ENCODE results near the gene PLXDC2. TPM values are rescaled to one million over a fixed set of nuclear protein-coding genes. Genes with fewer than 3 reads are reported as not detected.
"Not testable (repeated sequence)": the region's sequence is repeated elsewhere in the genome, so short reads cannot be mapped to it uniquely, and the experiment has no call there.

The PLXDC2 gene
- total and polyA plus RNA-seq, 7 donors = 1.8 to 44.6 (median 18.2) TPM

GRCh38 chr10:20040012-20040411 lies 223.8 kb downstream of the PLXDC2 start:
- H3K27me3 ChIP-seq = no peaks in the 10 kb centered on the region
- no peaks in the 10 kb centered on the region for H3K36me3 ChIP-seq
- no peak for DNase-seq
- H3K9me3 ChIP-seq = no peaks in the 10 kb centered on the region
- no peaks in the 10 kb centered on the region for H3K4me1 ChIP-seq
- H3K4me3 ChIP-seq = no peak overlapping the region
- H3K27ac ChIP-seq = no peak overlapping the region
- WGBS, 2 donors = 90 to 91% methylated on average over 6 of the region's 6 CpGs
- TF ChIP-seq POLR2A (IDR thresholded peaks at IDR 0.05) (no peak), EP300 (IDR thresholded peaks at IDR 0.05) (no peak), POLR2AphosphoS5 (IDR thresholded peaks at IDR 0.05) (no peak)
- TF ChIP-seq, protein P1, sequence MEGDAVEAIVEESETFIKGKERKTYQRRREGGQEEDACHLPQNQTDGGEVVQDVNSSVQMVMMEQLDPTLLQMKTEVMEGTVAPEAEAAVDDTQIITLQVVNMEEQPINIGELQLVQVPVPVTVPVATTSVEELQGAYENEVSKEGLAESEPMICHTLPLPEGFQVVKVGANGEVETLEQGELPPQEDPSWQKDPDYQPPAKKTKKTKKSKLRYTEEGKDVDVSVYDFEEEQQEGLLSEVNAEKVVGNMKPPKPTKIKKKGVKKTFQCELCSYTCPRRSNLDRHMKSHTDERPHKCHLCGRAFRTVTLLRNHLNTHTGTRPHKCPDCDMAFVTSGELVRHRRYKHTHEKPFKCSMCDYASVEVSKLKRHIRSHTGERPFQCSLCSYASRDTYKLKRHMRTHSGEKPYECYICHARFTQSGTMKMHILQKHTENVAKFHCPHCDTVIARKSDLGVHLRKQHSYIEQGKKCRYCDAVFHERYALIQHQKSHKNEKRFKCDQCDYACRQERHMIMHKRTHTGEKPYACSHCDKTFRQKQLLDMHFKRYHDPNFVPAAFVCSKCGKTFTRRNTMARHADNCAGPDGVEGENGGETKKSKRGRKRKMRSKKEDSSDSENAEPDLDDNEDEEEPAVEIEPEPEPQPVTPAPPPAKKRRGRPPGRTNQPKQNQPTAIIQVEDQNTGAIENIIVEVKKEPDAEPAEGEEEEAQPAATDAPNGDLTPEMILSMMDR (IDR thresholded peaks at IDR 0.05) = no peak
- intact Hi-C loops (cut with DNase I) = no loop called here

DNA sequence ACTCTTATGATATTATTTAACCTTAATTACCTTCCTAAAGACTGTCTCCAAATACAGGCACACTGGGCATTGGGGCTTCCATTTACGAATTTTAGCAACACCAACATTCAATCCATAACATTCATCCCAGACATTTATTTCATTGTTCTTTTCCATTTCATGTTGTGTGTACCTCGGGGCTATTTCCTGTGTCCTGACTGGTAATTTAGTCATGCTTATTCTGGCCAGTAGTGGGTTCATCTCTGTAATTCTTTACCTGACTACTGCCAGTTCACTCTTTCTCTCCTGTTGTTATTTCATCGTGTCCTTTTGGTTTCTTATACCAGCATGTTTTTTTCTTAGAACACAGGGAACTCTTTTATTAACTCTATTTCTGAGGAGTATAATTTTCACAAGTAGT lies 225.7 kb downstream of the PLXDC2 start:
- no peaks in the 10 kb centered on the region for H3K36me3 ChIP-seq

GRCh38 chr10:20045100-20045499 lies 228.9 kb downstream of the PLXDC2 start:
- H3K4me1 ChIP-seq; H3K27me3 ChIP-seq; H3K9me3 ChIP-seq; intact Hi-C loops (cut with DNase I); H3K27ac ChIP-seq; DNase-seq; H3K4me3 ChIP-seq; H3K36me3 ChIP-seq: not testable (repeated sequence)
- 87 to 97% methylated on average over 5 of the region's 5 CpGs for WGBS, 2 donors

More for the DNA sequence above, 225.7 kb downstream of the PLXDC2 start:
- no peaks in the 10 kb centered on the region for H3K4me1 ChIP-seq
- intact Hi-C loops (cut with DNase I) = no loop called here
- no peak for DNase-seq
- WGBS, 2 donors = 82 to 83% methylated on average over 3 of the region's 3 CpGs
- H3K27me3 ChIP-seq = no peaks in the 10 kb centered on the region
- no peak overlapping the region for H3K4me3 ChIP-seq
- no peak overlapping the region for H3K27ac ChIP-seq
- no peaks in the 10 kb centered on the region for H3K9me3 ChIP-seq
- TF ChIP-seq, protein P1 (IDR thresholded peaks at IDR 0.05) = no peak
- no peak for TF ChIP-seq EP300 (IDR thresholded peaks at IDR 0.05)
- TF ChIP-seq POLR2AphosphoS5 (IDR thresholded peaks at IDR 0.05) = no peak
- no peak for TF ChIP-seq POLR2A (IDR thresholded peaks at IDR 0.05)

GRCh38 chr10:20048161-20048560 lies 231.9 kb downstream of the PLXDC2 start:
- 91 to 95% methylated on average over 2 of the region's 2 CpGs for WGBS, 2 donors
- TF ChIP-seq, protein P1 (IDR thresholded peaks at IDR 0.05) = no peak
- TF ChIP-seq EP300 (IDR thresholded peaks at IDR 0.05) (no peak), POLR2AphosphoS5 (IDR thresholded peaks at IDR 0.05) (no peak), POLR2A (IDR thresholded peaks at IDR 0.05) (no peak)
- intact Hi-C loops (cut with DNase I) = no loop called here

DNA sequence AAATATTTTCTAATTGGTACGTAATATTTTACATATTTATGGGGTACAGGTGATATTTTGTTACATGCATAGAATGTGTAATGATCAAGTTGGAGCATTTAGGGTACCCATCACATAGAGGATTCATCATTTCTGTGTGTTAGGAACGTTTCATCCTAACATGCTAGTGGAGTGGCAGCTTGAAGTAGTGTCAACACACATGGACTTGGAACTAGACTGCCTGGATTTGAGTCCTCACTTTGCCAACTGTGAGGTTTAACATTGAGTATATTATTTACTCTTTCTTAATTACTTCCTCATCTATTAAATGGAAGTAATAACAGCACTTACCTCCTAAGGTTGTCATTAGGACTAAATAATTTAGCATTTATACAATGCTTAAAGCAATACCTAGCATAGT lies 241.9 kb downstream of the PLXDC2 start:
- no peak for DNase-seq
- H3K36me3 ChIP-seq = no peaks in the 10 kb centered on the region
- H3K27me3 ChIP-seq = no peaks in the 10 kb centered on the region
- no peak overlapping the region for H3K4me3 ChIP-seq
- H3K27ac ChIP-seq = no peak overlapping the region
- WGBS, 2 donors = 57 to 67% methylated on average over 2 of the region's 2 CpGs
- TF ChIP-seq, protein P1 (IDR thresholded peaks at IDR 0.05) = no peak
- TF ChIP-seq EP300 (IDR thresholded peaks at IDR 0.05) (no peak), POLR2AphosphoS5 (IDR thresholded peaks at IDR 0.05) (no peak), POLR2A (IDR thresholded peaks at IDR 0.05) (no peak)
- intact Hi-C loops (cut with DNase I) = no loop called here
- H3K4me1 ChIP-seq = peaks cover 0 to 18% (median 4%) of the 10 kb centered on the region in 4 donors
- peaks cover 0 to 4% (median 0%) of the 10 kb centered on the region in 4 donors for H3K9me3 ChIP-seq

More at GRCh38 chr10:20048161-20048560, 231.9 kb downstream of the PLXDC2 start:
- Histone ChIP-seq H3K4me1 (no peaks in the 10 kb centered on the region), H3K36me3 (no peaks in the 10 kb centered on the region), H3K27me3 (no peaks in the 10 kb centered on the region), H3K27ac (no peak overlapping the region), H3K9me3 (peaks cover 0 to 2% (median 0%) of the 10 kb centered on the region in 4 donors), H3K4me3 (no peak overlapping the region)
- no peak for DNase-seq
